ENCODE results near the gene CBX5.

CBX5 gene

DNA sequence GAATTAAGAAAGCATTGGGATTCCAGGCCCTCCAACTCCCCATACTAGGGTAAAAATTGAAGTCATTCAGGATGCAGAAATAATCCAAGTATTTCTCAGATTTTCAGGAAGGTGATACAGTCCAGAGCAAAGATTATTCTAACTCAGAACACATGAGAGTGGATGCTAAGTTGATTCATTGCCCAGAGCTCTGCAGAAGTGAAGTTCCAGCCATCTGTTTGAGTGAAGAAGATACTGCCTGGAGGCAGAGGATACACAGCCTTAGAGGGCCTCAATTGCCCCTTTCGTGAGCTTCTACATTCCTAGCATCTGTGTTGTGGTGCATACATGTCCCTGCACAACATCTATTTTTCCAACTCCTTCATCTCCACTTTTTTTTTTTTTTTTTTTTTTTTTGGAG lies 54.3 kb downstream of the CBX5 start:
- DNase-seq (ENCODE audit: low read depth) = no peak

DNA sequence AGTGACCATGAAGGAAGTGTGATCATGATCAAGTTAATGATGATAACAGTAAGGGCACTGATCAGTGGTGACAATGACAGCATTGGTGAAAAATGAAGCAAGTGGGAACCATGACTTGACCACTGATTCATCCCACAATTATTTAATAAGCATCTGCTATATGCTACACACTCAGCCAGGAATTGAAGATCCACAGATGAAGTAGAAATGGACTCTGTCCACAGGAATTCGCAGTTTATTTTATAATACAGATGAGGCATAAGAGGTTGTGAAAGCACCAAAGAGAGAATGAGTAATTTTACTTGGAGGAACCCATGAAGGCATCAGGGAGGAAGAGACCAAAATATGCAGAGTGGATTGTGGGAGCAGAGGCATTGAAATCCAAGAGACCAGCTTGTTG lies 57.3 kb downstream of the CBX5 start:
- DNase-seq (ENCODE audit: low read depth) = peak; percentile 98

GRCh38 chr12:54221402-54221984 lies 58.4 kb downstream of the CBX5 start:
- DNase-seq (ENCODE audit: low read depth) = no peak

DNA sequence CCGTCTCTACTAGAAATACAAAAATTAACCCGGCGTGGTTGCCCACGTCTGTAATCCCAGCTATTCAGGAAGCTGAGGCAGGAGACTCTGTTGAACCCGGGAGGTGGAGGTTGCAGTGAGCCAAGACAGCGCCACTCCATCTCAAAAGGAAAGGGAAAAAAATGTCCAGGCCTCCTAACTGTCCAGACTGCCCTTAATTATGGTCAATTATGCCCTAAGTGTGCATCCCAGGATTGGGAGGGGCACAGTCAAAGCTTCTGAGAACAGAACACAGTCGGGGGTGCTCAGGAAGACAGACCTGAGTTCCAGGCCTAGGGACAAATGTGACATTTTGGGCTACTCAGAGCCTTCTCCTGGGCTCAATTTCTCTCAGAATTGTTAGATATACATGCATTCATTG lies 59.4 kb downstream of the CBX5 start:
- DNase-seq (ENCODE audit: low read depth) = no peak

GRCh38 chr12:54220092-54220557 lies 59.8 kb downstream of the CBX5 start:
- peak; percentile 35 for DNase-seq (ENCODE audit: low read depth)

GRCh38 chr12:54217774-54218241 lies 62.1 kb downstream of the CBX5 start:
- no peak for DNase-seq (ENCODE audit: low read depth)

DNA sequence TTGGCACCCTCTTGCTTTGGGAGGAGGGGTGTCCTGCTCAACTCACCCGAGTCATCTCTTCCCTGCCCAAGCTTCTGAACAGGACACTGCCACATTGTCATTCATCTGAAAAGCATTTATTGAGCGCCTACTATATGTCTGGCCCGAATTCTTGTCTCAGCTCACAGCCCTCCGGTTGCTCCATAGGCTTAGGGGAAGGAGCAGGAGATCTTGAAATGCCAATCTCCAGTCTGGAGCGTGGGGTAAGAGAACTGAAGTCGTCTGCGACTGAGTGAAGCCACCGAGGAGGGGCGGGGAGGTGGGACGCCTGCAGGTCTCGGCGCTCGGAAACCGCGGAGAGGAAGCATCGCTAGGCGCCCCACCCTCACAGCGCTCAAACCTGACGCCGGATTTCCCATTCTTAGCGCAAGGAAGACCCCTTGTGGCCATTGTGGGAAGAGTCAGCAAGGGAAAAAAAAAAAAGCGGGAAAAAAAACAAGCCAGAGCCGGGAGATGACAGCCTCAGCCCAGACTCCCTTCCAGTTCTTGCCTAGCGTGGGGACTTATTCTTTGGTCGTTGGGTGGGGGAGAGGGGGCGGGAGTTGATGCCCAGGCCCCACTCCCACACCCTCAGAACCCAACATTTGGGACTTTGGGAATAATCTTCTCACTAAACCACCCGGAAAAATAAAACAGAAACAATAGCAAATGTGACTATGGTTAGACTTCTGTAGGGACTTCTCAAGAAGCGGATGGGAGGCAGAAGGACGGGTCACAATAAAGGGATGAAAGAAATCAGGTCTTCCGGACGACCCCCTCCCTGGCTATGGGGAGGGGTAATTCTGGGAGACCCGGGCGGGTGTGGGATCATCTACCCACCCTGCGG lies 62.9 kb downstream of the CBX5 start:
- DNase-seq (ENCODE audit: low read depth) = no peak

DNA sequence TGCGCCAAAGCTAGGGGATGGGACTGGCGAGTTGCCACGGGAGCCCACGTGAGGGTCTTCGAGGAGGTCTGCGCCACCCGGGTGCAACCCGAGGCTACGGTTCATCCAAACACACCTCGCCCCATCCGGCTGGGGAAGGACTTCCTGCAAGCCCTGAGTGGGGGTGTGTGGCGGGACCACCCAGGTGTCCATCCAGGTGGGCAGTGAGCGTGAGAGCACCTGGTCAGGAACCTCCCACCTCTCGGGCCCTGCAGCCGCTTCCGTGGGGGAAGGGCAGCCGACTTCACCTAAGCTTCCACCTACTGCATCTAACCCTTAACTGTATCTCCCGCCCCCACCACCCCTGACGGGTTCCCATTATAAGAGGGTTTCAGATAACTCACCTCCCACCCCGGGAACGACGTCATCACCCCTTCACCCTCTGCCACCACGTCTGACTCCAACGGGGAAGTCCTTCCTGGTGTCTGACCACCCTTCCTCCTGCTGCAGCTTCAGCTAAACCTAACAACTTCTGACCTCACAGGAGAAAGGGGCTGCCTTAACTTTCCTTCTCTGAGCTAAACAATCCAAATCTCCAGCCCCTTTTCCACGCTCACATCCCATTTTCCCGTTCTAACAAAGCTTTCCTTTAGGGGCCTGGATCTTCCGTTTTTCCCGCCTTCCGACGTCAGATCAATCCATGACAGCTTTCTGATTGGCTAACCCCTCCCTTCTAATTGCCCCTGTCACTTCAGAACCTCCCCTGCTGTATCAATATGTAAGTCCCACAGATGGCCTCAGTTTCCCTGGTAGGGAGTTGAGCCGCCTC lies 63.7 kb downstream of the CBX5 start:
- no peak for DNase-seq (ENCODE audit: low read depth)

- no peak for DNase-seq (ENCODE audit: low read depth)
Observed at GRCh38 chr12:54214553-54215406, 65.1 kb downstream of the CBX5 start.

DNA sequence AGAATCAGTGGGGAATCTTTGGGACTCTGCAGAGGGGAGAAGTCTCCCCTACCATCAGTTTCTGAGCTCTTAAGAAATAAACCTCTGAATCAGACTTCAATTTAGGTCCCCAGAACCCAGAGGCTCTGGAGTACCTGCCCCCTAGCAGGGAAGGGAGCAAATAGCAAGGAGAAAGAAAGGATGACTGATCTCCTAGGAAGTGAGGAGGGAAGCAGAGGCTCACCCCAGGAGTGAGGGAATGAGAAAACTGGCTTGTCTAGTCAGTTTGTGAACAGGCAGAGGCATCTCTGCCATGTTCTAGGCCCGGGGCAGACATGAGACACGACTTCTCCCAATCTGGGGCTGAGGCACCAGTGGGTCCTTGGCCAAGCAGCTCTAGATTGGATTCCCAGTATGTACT lies 66.8 kb downstream of the CBX5 start:
- no peak for DNase-seq (ENCODE audit: low read depth)

GRCh38 chr12:54211920-54212319 lies 68.0 kb downstream of the CBX5 start:
- no peak for DNase-seq (ENCODE audit: low read depth)

- no peak for DNase-seq (ENCODE audit: low read depth)
Observed at GRCh38 chr12:54210400-54210790, 69.5 kb downstream of the CBX5 start.

DNA sequence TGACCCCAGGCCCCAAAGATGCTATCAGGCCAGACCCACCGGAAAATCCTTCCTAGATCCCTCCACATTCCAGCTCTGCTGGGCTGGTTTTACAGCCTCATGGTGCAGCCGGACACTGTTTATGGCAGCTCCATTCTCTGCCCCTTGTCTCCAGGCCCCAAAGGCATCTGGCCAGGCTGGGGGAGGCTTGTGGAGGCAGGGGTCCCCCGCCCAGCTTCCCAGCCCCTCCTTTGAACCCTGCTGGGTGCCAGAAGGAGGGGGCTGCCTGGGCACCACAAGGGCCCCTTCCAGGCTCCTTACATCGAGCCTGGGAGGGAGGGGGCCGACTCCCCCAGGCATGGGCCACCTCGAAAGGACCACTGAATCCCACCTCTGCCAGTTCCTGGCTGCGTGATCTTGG lies 71.3 kb downstream of the CBX5 start:
- DNase-seq (ENCODE audit: low read depth) = no peak

DNA sequence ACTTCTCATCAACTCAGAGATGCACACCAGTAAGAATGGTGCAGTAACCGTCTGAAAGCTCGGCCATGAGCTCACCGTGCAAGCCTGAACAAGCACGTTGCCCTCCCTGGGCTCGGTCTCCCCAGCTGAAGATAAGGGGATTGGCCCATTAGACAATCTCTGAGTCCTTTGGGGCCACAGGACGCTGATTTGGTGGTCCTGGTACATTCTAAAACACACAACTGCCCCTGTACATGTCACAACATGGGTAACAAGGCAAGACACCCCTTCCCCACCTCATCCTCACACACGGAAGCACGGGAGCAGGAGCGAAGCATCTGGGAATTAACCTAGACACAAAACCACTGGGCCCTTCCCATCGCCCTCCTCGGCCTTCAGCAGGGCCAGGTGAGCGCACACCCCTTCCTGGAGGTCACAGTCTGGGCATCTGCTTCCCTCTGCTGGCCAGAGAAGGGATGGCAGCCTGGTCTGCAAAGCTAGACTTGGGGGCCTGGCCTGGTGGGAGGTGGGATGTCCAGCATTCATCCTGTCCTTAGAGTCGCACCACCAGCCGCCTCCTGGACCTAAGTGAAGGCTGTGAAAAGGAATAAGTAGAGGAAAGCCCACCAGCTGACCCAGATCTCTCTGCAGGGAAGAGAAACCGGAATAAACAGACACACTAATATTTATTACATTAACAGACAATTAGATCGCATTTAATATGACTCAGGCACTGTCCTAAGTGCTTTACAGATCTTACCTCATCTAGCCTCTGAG lies 72.2 kb downstream of the CBX5 start:
- no peak for DNase-seq (ENCODE audit: low read depth)

- no peak for DNase-seq (ENCODE audit: low read depth)
Observed at GRCh38 chr12:54206791-54207190, 73.1 kb downstream of the CBX5 start.

DNA sequence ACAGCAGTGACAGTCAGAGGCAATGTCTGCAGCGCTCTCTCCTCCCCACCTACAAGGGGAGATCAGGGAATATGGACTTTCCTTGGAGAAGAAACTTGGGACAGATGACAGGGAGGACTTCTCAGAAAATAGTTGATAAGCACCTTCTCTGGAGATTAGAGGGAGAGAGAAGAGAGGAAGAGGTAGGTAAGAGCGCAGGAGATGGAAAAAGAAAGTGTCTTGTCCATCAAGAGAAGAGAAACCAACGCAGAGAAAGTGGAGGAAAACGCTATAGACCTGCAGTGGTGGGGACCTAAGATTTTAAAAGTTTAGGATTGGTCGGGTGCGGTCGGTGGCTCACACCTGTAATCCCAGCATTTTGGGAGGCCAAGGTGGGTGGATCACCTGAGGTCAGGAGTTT lies 75.6 kb downstream of the CBX5 start:
- no peak for DNase-seq (ENCODE audit: low read depth)

GRCh38 chr12:54201001-54201794 lies 78.7 kb downstream of the CBX5 start:
- no peak for DNase-seq (ENCODE audit: low read depth)

- no peak for DNase-seq (ENCODE audit: low read depth)
Observed at GRCh38 chr12:54200412-54200811, 79.5 kb downstream of the CBX5 start.

DNA sequence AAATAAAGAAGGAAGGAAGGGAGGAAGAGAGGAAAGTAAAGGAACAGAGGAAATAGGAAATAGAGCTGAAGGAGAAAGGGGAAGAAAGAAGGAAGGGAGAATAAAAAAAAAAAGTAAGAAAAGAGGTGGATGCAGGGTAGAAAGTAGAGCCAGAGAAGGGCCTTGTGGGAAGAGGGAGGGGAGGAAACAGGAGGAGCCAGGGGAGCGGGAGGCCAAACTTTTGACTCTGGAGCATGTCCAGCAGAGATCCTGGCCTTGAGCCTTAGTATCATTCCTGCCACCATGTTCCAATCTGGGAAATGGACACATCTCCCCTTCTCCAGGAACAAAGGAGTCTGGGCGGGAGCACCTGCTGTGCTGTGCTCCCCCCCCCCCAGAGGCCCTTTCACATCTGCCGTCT lies 80.0 kb downstream of the CBX5 start:
- DNase-seq (ENCODE audit: low read depth) = no peak

DNA sequence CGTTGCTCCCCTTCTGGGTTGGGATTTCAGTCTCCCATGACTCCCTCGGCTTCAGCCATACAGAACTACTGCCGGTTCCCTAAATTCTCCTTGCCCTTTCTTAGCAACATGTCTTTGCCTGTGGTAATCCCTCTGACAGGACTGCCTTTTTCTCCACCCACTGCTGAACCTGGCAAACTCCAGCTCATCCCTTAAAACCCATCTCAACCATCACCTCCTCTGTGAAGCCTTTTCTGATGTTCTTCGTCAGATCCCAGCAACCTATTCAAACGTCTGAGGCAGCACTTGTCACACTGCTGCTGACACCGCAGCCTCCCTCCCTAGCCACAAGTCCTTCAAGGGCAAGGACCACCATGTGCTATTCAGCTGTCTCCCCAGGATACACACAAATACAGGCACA lies 80.9 kb downstream of the CBX5 start:
- no peak for DNase-seq (ENCODE audit: low read depth)
